HCT116 (cell line): ENCODE measurements around the gene YWHAB. TPM values are rescaled to one million over a fixed set of nuclear protein-coding genes. Genes with fewer than 3 reads are reported as not detected.

Experiments used
- ATAC-seq: fragments of 200-7000 bp; cut with Tn5 transposase; 2 replicates; pipeline ENCODE4 v1.9.1; 2020; ENCODE audit warnings: mild to moderate bottlenecking, moderate library complexity
- BruUV-seq: library from RNA; stranded (reverse); fragments of 400-500 nt; replicated peaks from 2 replicates; lab custom pipeline; 2021; lab: Mats Ljungman, UMichigan
- CTCF ChIA-PET: fragments of 300-600 bp; sonication (Branson Sonifier 250); formaldehyde crosslinking; loops from one replicate; lab custom pipeline; 2021; ENCODE audit warnings: antibody characterized with exemption; lab: Charles Lee
- POLR2A ChIA-PET: fragments of 300-600, 350-600 bp; sonication (Branson Sonifier 250); formaldehyde crosslinking; loops from one replicate; lab custom pipeline; 2021; ENCODE audit warnings: antibody characterized with exemption; lab: Charles Lee
- RAD21 ChIA-PET, 2 experiments: fragments of 300-600 bp; sonication (Branson Sonifier 250); formaldehyde crosslinking; loops; one replicate each; lab custom pipeline; 2023; ENCODE audit warnings: low total read pairs in 2 of 2; ENCODE audit not compliant: uncharacterized antibody in 2 of 2, unreplicated experiment in 2 of 2, low non-redundant PET in 1 of 2; lab: Charles Lee
- DNase-seq: peaks from one replicate; pipeline ENCODE4 v3.0.0-alpha.2; 2010; ENCODE audit warnings: low read depth, low spot score
- H2AFZ ChIP-seq: fragments of 200-600 bp; shearing (Covaris generic), sonication (generic); 2 replicates; pipeline ENCODE4 v1.6.1; 2017; ENCODE audit warnings: low read depth, mixed run types, mixed read lengths, antibody characterized with exemption, low read length; ENCODE audit not compliant: poor library complexity, severe bottlenecking
- H3K27ac ChIP-seq: 2 replicates; pipeline ENCODE4 v1.5.1; 2012; ENCODE audit warnings: low read depth, low read length
- H3K27me3 ChIP-seq: fragments of 200-600 bp; sonication (generic); 2 replicates; pipeline ENCODE4 v1.6.1; 2016; ENCODE audit warnings: mixed run types, low read length, mixed read lengths; ENCODE audit not compliant: insufficient read depth
- H3K36me3 ChIP-seq, 2 experiments: fragments of 200-500 bp in 1 of 2; fragments of 200-600 bp in 1 of 2; sonication (Bioruptor generic) in 1 of 2; sonication (generic) in 1 of 2; 2 replicates each; pipeline versions ENCODE4 v1.5.1 to v1.6.1; 2014 to 2016; ENCODE audit warnings: low read length in 2 of 2, inconsistent platforms in 1 of 2, mixed read lengths in 1 of 2, mixed run types in 1 of 2; ENCODE audit not compliant: insufficient read depth in 2 of 2, control insufficient read depth in 1 of 2
- H3K4me1 ChIP-seq, 2 experiments: fragments of 200-600 bp in 1 of 2; sonication (generic) in 1 of 2; 2 replicates each; pipeline versions ENCODE4 v1.5.1 to v1.6.1; 2012 to 2017; ENCODE audit warnings: low read length in 2 of 2, inconsistent platforms in 1 of 2, mild to moderate bottlenecking in 1 of 2, mixed read lengths in 1 of 2, mixed run types in 1 of 2, moderate library complexity in 1 of 2; ENCODE audit not compliant: insufficient read depth in 2 of 2, control insufficient read depth in 1 of 2
- H3K4me2 ChIP-seq: fragments of 200-600 bp; sonication (generic); 2 replicates; pipeline ENCODE4 v1.6.1; 2017; ENCODE audit warnings: mixed run types, low read length, mixed read lengths
- H3K4me3 ChIP-seq, 2 experiments: fragments of 200-600 bp in 1 of 2; sonication (generic) in 1 of 2; replicated peaks in 1 of 2; 2 replicates each; pipeline ENCODE4 v1.5.1; 2011 to 2016; ENCODE audit warnings: low read length in 2 of 2, control low read depth in 1 of 2, low read depth in 1 of 2, mild to moderate bottlenecking in 1 of 2, mixed read lengths in 1 of 2, mixed run types in 1 of 2
- H3K79me2 ChIP-seq: fragments of 200-600 bp; sonication (generic); 2 replicates; pipeline ENCODE4 v1.6.1; 2017; ENCODE audit warnings: mild to moderate bottlenecking, mixed run types, low read length, moderate library complexity, mixed read lengths; ENCODE audit not compliant: insufficient read depth
- H3K9ac ChIP-seq: fragments of 200-600 bp; sonication (generic); 2 replicates; pipeline ENCODE4 v1.6.1; 2016; ENCODE audit warnings: low read length, mixed read lengths
- H3K9me2 ChIP-seq: fragments of 200-600 bp; sonication (generic), shearing (Covaris generic); 2 replicates; pipeline ENCODE4 v1.6.1; 2017; ENCODE audit warnings: mixed run types, mild to moderate bottlenecking, moderate library complexity; ENCODE audit not compliant: insufficient read depth
- H3K9me3 ChIP-seq, 2 experiments: fragments of 200-500 bp in 1 of 2; fragments of 200-600 bp in 1 of 2; sonication (Bioruptor generic) in 1 of 2; sonication (generic) in 1 of 2; 2 replicates each; pipeline ENCODE4 v1.6.1; 2014 to 2017; ENCODE audit warnings: low read length in 2 of 2, mixed read lengths in 2 of 2, inconsistent platforms in 1 of 2, low read depth in 1 of 2, mild to moderate bottlenecking in 1 of 2, mixed run types in 1 of 2, moderate library complexity in 1 of 2; ENCODE audit not compliant: control insufficient read depth in 1 of 2, insufficient read depth in 1 of 2
- H4K20me1 ChIP-seq: fragments of 200-600 bp; sonication (generic), shearing (Covaris generic); 2 replicates; pipeline ENCODE4 v1.6.1; 2017; ENCODE audit warnings: mixed run types, mild to moderate bottlenecking, moderate library complexity; ENCODE audit not compliant: insufficient read depth
- CEBPB ChIP-seq: IDR thresholded peaks from 2 replicates; pipeline ENCODE4 v1.6.1; 2012; ENCODE audit warnings: low read depth
- EGR1 ChIP-seq: IDR thresholded peaks from 2 replicates; pipeline ENCODE4 v1.6.1; 2012; ENCODE audit warnings: low read depth
- EZH2phosphoT487 ChIP-seq: fragments of 200-600 bp; IDR thresholded peaks from 2 replicates; pipeline ENCODE4 v1.6.1; 2018; ENCODE audit warnings: antibody characterized with exemption, borderline replicate concordance
- FOSL1 ChIP-seq: IDR thresholded peaks from 2 replicates; pipeline ENCODE4 v1.6.1; 2012; ENCODE audit warnings: low read depth
- JUND ChIP-seq: IDR thresholded peaks from 2 replicates; pipeline ENCODE4 v1.6.1; 2012
- SIN3A ChIP-seq: IDR thresholded peaks from 2 replicates; pipeline ENCODE4 v1.6.1; 2012; ENCODE audit warnings: low read depth
- SP1 ChIP-seq: IDR thresholded peaks from 2 replicates; pipeline ENCODE4 v1.6.1; 2012; ENCODE audit warnings: low read depth
- YY1 ChIP-seq: IDR thresholded peaks from 2 replicates; pipeline ENCODE4 v1.6.1; 2011; ENCODE audit warnings: low read length, low read depth, moderate library complexity, mild to moderate bottlenecking; ENCODE audit not compliant: insufficient replicate concordance; ENCODE audit errors: extremely low read depth
- ZFX ChIP-seq: fragments of 450-650 bp; IDR thresholded peaks from 2 replicates; pipeline ENCODE4 v1.6.1; 2017
- intact Hi-C: fragments of 100-400 bp; cut with micrococcal nuclease; formaldehyde crosslinking; loops from 2 replicates; pipeline ENCODE4 v1.10.0; 2022
- total RNA-seq: library from RNA; stranded (reverse); gene quantifications from one replicate; pipeline ENCODE4 v1.2.1, GENCODE V29; 2021; ENCODE audit not compliant: unreplicated experiment
- TF ChIP-seq, protein P1 (sequence below): IDR thresholded peaks from 2 replicates; pipeline ENCODE4 v1.6.1; 2012; ENCODE audit warnings: low read depth
- TF ChIP-seq, protein P2 (sequence below): IDR thresholded peaks from 2 replicates; pipeline ENCODE4 v1.6.1; 2011; ENCODE audit warnings: mild to moderate bottlenecking, low read length, moderate library complexity; ENCODE audit not compliant: insufficient replicate concordance; ENCODE audit errors: extremely low read depth
- TF ChIP-seq, protein P3 (sequence below), 3 experiments: fragments of 200-600 bp in 1 of 3; sonication (generic) in 1 of 3; IDR thresholded peaks in 2 of 3; conservative IDR thresholded peaks in 1 of 3; 2 replicates each; pipeline ENCODE4 v1.5.1; 2012 to 2017; ENCODE audit warnings: low read depth in 2 of 3, low read length in 2 of 3, antibody characterized with exemption in 1 of 3, borderline replicate concordance in 1 of 3, control low read depth in 1 of 3, mild to moderate bottlenecking in 1 of 3, mixed read lengths in 1 of 3, mixed run types in 1 of 3, moderate library complexity in 1 of 3; ENCODE audit not compliant: insufficient read depth in 1 of 3
- TF ChIP-seq, protein P4 (sequence below): IDR thresholded peaks from 2 replicates; pipeline ENCODE4 v1.6.1; 2012
- TF ChIP-seq, protein P5 (sequence below): IDR thresholded peaks from 2 replicates; pipeline ENCODE4 v1.6.1; 2012

Gene YWHAB
- total RNA-seq, 1 experiment from 2014 or later = 200 TPM

DNA sequence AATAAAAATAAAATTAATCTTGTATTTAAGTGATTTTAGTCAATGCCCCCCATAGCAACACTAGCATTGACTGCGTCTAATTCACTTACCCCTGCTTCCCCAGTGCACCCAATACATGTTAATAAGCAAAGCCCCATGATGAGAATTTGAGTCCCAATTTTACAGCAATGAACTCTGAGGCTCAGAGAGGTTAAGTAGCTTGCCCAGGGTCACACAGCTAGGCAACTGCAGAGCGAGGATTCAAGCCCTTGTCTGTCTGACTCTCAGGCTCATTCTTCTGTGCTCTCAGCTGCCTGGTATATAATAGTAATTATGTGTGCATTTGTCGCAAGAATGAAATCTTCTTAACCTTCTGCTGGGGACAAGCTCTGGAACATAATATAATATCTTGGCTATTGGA, 32.8 kb downstream of the YWHAB start:
- intact Hi-C loops = no loop called here
- H3K9ac ChIP-seq = no peak overlapping the region
- no peak overlapping the region for H2AFZ ChIP-seq
- RAD21 ChIA-PET = no interaction called here
- TF ChIP-seq, protein P1, sequence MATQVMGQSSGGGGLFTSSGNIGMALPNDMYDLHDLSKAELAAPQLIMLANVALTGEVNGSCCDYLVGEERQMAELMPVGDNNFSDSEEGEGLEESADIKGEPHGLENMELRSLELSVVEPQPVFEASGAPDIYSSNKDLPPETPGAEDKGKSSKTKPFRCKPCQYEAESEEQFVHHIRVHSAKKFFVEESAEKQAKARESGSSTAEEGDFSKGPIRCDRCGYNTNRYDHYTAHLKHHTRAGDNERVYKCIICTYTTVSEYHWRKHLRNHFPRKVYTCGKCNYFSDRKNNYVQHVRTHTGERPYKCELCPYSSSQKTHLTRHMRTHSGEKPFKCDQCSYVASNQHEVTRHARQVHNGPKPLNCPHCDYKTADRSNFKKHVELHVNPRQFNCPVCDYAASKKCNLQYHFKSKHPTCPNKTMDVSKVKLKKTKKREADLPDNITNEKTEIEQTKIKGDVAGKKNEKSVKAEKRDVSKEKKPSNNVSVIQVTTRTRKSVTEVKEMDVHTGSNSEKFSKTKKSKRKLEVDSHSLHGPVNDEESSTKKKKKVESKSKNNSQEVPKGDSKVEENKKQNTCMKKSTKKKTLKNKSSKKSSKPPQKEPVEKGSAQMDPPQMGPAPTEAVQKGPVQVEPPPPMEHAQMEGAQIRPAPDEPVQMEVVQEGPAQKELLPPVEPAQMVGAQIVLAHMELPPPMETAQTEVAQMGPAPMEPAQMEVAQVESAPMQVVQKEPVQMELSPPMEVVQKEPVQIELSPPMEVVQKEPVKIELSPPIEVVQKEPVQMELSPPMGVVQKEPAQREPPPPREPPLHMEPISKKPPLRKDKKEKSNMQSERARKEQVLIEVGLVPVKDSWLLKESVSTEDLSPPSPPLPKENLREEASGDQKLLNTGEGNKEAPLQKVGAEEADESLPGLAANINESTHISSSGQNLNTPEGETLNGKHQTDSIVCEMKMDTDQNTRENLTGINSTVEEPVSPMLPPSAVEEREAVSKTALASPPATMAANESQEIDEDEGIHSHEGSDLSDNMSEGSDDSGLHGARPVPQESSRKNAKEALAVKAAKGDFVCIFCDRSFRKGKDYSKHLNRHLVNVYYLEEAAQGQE = no peak
- TF ChIP-seq, protein P2, sequence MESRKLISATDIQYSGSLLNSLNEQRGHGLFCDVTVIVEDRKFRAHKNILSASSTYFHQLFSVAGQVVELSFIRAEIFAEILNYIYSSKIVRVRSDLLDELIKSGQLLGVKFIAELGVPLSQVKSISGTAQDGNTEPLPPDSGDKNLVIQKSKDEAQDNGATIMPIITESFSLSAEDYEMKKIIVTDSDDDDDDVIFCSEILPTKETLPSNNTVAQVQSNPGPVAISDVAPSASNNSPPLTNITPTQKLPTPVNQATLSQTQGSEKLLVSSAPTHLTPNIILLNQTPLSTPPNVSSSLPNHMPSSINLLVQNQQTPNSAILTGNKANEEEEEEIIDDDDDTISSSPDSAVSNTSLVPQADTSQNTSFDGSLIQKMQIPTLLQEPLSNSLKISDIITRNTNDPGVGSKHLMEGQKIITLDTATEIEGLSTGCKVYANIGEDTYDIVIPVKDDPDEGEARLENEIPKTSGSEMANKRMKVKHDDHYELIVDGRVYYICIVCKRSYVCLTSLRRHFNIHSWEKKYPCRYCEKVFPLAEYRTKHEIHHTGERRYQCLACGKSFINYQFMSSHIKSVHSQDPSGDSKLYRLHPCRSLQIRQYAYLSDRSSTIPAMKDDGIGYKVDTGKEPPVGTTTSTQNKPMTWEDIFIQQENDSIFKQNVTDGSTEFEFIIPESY = no peak
- TF ChIP-seq, protein P3, sequence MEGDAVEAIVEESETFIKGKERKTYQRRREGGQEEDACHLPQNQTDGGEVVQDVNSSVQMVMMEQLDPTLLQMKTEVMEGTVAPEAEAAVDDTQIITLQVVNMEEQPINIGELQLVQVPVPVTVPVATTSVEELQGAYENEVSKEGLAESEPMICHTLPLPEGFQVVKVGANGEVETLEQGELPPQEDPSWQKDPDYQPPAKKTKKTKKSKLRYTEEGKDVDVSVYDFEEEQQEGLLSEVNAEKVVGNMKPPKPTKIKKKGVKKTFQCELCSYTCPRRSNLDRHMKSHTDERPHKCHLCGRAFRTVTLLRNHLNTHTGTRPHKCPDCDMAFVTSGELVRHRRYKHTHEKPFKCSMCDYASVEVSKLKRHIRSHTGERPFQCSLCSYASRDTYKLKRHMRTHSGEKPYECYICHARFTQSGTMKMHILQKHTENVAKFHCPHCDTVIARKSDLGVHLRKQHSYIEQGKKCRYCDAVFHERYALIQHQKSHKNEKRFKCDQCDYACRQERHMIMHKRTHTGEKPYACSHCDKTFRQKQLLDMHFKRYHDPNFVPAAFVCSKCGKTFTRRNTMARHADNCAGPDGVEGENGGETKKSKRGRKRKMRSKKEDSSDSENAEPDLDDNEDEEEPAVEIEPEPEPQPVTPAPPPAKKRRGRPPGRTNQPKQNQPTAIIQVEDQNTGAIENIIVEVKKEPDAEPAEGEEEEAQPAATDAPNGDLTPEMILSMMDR (IDR thresholded peaks at IDR 0.05 in 2 of 3, conservative IDR thresholded peaks at IDR 0.05 in 1 of 3; ENCODE audit: borderline replicate concordance in 1 of 3, insufficient read depth in 1 of 3, low read depth in 2 of 3, low read length in 2 of 3) = no peak
- TF ChIP-seq ZFX (no peak), SIN3A (no peak), SP1 (no peak), FOSL1 (no peak), JUND (no peak), EZH2phosphoT487 (no peak), CEBPB (no peak), YY1 (no peak), EGR1 (no peak)
- TF ChIP-seq, protein P4, sequence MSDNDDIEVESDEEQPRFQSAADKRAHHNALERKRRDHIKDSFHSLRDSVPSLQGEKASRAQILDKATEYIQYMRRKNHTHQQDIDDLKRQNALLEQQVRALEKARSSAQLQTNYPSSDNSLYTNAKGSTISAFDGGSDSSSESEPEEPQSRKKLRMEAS = no peak
- TF ChIP-seq, protein P5, sequence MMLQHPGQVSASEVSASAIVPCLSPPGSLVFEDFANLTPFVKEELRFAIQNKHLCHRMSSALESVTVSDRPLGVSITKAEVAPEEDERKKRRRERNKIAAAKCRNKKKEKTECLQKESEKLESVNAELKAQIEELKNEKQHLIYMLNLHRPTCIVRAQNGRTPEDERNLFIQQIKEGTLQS = no peak
- CTCF ChIA-PET = no interaction called here
- no peak for ATAC-seq
- no peak overlapping the region for H3K4me3 ChIP-seq
- no peak overlapping the region for H3K27ac ChIP-seq
- BruUV-seq = no TSS peak
- H3K9me2 ChIP-seq = no peaks in the 10 kb centered on the region
- DNase-seq = no peak
- H3K9me3 ChIP-seq = no peaks in the 10 kb centered on the region
- no peak overlapping the region for H3K4me2 ChIP-seq
- POLR2A ChIA-PET = no interaction called here
- no peaks in the 10 kb centered on the region for H4K20me1 ChIP-seq
- no peaks in the 10 kb centered on the region for H3K4me1 ChIP-seq
- peaks cover 30 to 32% of the 10 kb centered on the region in 2 experiments; a peak in 3 of 4 replicates for H3K36me3 ChIP-seq
- H3K27me3 ChIP-seq = no peaks in the 10 kb centered on the region
- peaks cover 4% of the 10 kb centered on the region; the same call in 1 of the 2 replicates for H3K79me2 ChIP-seq
